C4-2B (cell line): ENCODE data around the gene CA10.

ENCODE experiments used
- H3K27ac ChIP-seq: fragments of 450-650 bp; 2 replicates; pipeline ENCODE4 v1.5.1; 2017
- ZFX ChIP-seq: fragments of 450-650 bp; IDR thresholded peaks from 2 replicates; pipeline ENCODE4 v1.6.1; 2017
- TF ChIP-seq, protein P1 (sequence below): fragments of 450-650 bp; conservative IDR thresholded peaks from 2 replicates; pipeline ENCODE4 v1.5.1; 2017; ENCODE audit warnings: mild to moderate bottlenecking

Gene CA10

DNA sequence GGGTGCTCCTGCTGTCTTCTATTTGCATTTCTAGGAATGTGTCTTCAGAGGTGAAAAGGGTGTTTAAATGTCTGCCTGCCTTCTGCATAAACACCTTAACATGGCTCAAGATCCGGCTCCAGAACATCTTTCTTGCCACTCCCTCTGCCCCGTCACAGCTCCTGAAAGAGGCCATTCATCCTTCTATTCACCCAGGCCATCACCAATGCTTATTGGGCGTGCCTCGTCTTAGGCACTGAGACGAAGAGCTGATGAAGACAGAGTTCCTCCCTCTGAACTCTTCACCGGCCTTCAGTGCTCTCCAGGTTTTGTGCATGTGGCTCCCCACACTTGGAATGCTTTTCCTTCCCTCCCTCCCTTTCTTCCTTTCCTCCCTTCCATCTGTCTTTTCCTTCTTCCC is 511.4 kb downstream of the CA10 start:
- TF ChIP-seq ZFX: no peak
- TF ChIP-seq, protein P1, sequence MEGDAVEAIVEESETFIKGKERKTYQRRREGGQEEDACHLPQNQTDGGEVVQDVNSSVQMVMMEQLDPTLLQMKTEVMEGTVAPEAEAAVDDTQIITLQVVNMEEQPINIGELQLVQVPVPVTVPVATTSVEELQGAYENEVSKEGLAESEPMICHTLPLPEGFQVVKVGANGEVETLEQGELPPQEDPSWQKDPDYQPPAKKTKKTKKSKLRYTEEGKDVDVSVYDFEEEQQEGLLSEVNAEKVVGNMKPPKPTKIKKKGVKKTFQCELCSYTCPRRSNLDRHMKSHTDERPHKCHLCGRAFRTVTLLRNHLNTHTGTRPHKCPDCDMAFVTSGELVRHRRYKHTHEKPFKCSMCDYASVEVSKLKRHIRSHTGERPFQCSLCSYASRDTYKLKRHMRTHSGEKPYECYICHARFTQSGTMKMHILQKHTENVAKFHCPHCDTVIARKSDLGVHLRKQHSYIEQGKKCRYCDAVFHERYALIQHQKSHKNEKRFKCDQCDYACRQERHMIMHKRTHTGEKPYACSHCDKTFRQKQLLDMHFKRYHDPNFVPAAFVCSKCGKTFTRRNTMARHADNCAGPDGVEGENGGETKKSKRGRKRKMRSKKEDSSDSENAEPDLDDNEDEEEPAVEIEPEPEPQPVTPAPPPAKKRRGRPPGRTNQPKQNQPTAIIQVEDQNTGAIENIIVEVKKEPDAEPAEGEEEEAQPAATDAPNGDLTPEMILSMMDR: no peak
- no peak overlapping the region for H3K27ac ChIP-seq

DNA sequence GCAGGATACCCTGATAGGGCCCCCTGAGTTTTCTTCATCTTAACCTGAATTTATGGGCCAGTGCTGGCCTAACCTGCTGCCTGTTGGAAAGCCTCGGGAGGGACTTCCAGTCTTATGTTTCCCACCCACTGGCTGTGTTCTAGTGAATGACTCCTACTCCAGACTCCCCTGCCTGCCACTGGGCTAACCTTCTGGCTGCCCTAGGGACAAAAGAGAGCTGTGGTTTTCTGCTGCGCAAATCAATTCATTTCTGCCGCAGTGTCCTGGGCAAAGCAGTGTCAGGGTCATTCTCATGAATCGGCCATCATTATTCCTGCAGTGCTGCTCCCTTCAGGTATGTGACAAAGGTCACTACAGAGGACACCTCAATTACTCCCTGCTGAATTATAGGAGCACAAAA is 512.0 kb downstream of the CA10 start:
- no peak for TF ChIP-seq ZFX
- TF ChIP-seq, protein P1: no peak
- H3K27ac ChIP-seq: no peak overlapping the region; the same call in 1 of the 2 replicates

- no peak overlapping the region for H3K27ac ChIP-seq
- TF ChIP-seq, protein P1: no peak
These were observed 513.5 kb downstream of the CA10 start for GRCh38 chr17:51645056-51645455.

DNA sequence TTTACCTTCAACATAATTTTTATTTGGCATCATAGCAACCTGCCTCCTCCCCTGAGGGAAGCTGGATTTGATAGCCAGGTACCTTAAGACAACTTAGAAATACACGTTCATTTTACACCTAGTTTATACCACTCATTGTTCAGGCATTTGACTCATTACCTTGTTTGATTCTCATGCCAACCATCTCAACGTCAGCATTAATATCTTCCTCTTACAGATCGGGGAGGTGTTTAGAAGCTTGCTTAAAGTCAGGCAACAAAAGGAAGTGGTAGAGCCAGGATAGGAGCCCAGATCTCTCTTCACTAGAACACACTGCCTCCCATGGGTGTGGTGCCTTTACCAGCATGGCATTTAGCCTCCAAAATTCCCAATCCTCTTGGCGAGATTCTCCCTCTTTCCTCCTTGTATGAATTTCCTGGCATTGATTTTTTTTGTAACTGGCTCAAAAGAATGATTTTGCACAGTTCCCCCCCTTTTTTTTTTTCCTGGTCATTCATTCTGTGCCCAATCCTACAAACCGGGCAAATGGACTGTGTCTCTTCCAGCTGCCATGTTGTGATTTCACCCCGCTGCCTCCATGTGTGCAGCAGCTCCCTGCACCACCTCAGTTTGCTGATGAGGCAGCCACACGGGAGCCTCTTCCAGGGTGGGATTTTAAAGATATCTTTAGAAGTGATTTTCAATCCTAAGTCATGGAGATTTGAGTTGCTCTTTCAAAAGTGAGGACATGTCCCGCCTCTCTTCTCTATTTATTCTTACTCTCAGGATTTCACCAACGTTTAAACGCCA is 514.6 kb downstream of the CA10 start:
- no peak overlapping the region for H3K27ac ChIP-seq
- TF ChIP-seq, protein P1: no peak
- TF ChIP-seq ZFX: no peak

DNA sequence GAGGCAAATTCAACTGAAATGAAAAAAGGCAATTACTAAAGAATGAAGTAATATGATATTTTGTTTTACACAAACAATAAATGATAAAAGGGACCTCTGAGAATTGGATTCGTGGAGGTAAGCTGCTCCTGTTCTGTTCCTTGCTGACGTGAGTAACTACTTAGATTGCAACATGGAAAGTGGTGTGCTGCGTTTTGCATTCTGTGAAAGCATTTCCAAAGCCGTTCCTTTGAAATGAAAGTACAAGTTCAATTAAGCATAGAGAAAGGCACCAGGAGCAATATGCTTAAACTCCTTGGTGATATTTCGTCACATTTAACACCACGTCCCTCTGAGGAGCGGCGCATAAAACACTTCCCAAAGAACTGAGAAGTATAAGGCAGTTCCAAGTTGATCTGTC is 516.5 kb downstream of the CA10 start:
- TF ChIP-seq, protein P1: no peak
- TF ChIP-seq ZFX: no peak
- no peak overlapping the region for H3K27ac ChIP-seq

DNA sequence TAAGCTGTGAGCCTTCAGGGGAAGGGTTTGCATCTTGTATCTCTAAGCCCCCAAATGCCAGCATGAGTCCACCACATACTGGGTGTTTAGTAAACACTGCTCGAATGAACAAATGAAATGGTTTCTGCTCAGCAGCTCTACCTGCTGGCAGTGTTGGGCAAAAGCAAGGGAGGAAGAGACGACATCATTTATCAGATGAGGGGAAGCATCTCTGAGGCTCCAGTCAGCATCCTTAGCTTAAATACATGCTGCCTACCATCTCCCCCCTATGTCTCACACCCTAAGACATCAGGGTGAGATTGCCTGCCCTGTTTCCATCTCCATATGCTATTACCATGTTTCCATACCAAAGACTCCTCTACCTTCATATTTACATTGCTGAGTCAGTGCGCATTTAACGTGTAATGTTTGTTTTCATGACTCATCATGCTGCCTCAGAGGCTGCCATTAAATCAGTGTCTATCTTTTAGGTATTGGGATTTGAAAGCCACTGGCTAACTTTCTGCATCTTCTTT is 518.3 kb downstream of the CA10 start:
- TF ChIP-seq ZFX: no peak
- TF ChIP-seq, protein P1: peak; percentile 70
- H3K27ac ChIP-seq: no peak overlapping the region; the same call in 1 of the 2 replicates

GRCh38 chr17:51638971-51639370 is 519.5 kb downstream of the CA10 start:
- TF ChIP-seq ZFX: no peak
- TF ChIP-seq, protein P1: no peak
- H3K27ac ChIP-seq: no peak overlapping the region
